ENCODE data around the gene PIPOX.

DNA sequence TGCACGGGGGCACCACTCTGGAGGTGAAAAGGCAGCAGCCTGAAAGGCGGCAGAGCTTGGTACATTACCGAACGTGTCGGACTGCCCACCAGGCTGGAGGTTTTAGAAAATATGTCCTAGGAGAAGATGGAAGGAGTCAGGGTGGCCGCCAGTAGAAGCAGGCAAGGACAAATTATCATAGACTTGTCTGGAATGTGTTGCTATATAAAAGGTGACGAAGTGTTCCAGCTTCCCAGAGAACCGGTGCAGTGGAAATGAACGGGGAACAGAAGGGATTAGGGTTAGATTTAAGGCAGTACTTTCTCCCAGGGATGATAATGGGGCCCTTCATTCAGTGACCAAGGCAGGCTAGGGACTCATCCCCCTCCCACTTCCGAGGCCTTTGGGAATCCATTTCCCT lies 27.4 kb downstream of the PIPOX start:
- TF ChIP-seq, protein P1, sequence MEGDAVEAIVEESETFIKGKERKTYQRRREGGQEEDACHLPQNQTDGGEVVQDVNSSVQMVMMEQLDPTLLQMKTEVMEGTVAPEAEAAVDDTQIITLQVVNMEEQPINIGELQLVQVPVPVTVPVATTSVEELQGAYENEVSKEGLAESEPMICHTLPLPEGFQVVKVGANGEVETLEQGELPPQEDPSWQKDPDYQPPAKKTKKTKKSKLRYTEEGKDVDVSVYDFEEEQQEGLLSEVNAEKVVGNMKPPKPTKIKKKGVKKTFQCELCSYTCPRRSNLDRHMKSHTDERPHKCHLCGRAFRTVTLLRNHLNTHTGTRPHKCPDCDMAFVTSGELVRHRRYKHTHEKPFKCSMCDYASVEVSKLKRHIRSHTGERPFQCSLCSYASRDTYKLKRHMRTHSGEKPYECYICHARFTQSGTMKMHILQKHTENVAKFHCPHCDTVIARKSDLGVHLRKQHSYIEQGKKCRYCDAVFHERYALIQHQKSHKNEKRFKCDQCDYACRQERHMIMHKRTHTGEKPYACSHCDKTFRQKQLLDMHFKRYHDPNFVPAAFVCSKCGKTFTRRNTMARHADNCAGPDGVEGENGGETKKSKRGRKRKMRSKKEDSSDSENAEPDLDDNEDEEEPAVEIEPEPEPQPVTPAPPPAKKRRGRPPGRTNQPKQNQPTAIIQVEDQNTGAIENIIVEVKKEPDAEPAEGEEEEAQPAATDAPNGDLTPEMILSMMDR (IDR thresholded peaks at IDR 0.05; ENCODE audit: extremely low read depth in 1 of 2, insufficient read depth in 1 of 2, low read depth in 1 of 2, low read length in 2 of 2) = no peak
- TF ChIP-seq, protein P2, sequence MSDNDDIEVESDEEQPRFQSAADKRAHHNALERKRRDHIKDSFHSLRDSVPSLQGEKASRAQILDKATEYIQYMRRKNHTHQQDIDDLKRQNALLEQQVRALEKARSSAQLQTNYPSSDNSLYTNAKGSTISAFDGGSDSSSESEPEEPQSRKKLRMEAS (IDR thresholded peaks at IDR 0.05; ENCODE audit: insufficient read depth, insufficient read length) = no peak
- TF ChIP-seq POLR2A (IDR thresholded peaks at IDR 0.05; ENCODE audit: low read depth, low read length) (no peak), FOS (IDR thresholded peaks at IDR 0.05; ENCODE audit: borderline replicate concordance, insufficient read depth, low read length) (no peak)
